ENCODE data around the gene USP4.
"Not testable (repeated sequence)": the region's sequence is repeated elsewhere in the genome, so short reads cannot be mapped to it uniquely, and the experiment has no call there.

Gene USP4

DNA sequence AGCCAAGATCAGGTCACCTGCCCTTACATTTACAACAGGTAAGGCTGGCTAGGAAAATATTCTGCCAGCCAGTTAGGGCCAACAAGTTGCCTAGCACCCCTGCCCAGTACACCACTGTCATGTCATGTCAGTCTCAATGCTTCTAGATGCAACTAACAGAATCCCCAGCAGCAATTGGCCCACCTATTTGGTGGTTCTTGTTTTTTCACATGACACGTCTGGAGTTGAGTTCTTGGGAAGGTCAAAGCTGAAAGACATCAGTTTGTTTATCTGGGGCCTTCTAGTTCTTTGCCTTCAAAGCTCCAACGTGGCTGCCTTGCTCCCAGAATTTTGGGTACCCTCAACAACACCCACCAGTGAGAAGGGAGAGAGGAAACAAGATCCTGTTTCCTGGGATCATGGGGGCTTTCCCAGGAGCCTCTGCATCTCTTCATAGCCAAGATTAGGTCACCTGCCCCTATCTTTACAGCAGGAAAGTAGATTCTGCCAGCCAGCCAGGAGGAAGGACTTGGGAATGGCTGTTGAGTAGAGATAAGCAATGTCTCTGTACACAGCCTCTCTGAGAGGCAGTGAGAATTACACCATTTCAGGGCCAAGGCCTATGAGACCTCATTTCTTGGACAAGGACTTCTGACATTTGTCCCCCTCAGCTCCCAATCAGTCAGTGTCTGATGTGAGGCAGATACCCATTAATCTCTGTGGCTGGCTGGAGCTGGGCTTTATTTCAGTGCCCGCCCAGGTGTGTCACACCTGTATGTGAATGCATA, 9.7 kb upstream of the USP4 start:
- DNase-seq = no peak

DNA sequence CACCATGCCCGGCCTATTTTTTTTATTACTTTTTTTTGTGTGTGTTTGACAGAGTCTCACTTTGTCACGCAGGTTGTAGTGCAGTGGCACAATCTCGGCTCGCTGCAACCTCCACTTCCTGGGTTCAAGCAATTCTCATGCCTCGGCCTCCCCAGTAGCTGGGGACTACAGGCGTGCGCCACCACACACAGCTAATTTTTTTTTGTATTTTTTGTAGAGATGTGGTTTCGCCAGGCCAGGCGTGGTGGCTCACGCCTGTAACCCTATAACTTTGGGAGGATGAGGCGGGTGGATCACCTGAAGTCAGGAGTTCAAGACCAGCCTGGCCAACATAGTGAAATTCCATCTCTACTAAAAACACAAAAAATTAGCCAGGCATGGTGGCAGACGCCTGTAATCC, 8.5 kb upstream of the USP4 start:
- not testable (repeated sequence) for DNase-seq

DNA sequence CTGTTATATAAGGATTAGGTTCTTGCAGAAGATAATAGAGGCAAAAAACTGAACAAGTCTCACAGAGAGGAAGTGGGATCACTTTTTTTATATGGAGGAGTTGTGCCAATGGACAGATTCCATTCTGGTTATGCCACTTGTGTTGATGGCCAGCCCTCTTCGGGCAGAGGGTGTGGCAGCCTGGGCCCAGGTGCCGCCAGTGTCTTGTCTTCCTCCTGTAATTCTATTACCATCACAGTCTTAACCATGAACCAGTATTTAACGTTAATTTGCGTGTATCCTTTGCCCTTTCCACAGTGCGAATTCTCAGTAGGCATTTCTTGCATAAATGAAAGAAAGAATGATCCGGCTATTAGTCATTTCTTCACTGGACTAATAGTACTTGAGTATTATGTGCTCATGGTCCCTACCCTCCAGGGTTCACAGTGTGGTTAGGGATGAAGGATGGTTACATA, 7.0 kb upstream of the USP4 start:
- DNase-seq = no peak

DNA sequence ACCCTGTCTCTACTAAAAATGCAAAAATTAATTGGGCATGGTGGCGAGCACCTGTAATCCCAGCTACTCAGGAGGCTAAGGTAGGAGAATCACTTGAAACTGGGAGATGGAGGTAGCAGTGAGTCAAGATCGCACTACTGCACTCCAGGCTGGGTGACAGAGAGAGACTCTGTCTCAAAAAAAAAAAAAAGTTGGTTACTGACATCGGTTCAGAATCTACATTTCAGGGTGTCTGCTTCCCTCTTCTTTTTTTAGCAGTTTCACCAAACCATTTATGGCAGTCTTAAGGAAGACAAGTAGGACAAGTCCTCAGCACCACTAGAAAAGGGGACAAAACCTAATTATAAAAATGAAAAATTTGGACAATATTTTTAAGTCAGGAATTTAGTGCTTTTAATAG, 3.3 kb upstream of the USP4 start:
- no peak for DNase-seq

DNA sequence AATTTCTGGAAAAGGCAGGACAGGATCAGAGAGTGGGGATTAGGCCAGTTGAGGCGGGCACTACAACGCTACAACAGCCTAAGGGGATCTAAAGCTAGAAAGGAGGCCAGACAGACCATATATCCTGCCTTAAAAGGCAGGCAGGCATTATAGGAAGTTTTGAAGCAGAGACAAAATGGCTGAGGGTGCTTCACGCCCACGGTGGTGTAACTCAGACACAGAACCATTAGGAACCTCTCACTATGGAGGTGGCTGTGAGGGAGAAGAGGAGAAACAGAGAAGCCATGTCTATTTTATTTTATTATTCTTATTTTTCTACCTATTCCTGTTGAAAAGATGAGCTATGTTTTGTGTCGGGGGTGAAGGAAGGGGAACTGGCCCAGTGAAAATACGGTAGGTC, 2.1 kb upstream of the USP4 start:
- no peak for DNase-seq

DNA sequence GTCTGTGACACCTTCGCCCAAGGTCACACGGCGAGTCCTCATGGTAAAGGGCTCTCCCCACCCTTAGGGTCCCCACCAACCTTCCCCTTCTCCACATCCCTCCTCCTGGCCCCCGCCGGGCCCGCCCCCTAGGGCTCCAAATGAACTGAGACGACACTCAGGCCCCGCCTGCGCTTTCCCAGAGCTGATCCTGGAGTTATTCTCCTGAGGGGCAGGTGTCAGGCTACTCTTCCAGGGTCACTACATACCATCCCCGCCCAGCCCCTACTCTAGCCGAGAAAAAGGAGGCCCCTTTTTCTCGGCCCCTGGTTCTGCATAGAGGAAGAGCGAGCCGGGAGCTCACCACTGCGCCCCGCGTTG, 292 bp downstream of the USP4 start:
- no peak for DNase-seq

DNA sequence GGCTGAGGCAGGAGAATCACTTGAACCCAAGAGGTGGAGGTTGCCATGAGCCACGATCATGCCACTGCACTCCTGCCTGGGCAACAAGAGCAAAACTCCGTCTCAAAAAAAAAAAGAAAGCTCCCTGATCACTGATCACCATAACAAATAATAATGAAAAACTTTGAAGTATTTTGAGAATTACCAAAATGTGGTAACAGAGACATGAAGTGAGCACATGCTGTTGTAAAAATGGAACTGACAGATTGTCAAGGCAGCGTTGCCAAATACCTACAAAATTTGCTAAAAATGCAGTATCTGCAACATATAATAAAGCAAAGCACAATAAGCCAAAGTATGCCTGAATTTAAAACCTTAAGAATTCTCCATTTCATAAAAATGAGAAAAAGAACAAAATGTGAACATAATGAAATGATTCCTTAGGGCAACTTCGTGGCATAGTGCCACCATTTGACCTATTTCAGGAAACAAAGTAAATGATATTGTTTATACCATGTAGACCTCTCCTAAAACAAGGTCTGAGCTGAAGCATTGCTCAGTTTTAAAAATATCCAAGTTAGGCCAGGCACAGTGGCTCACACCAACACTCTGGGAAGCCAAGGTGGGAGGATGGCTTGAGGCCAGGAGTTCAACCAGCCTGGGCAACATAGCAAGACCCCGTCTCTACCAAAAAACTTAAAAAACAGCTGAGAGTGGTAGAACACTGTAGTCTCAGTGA, 5.8 kb downstream of the USP4 start:
- DNase-seq = no peak

DNA sequence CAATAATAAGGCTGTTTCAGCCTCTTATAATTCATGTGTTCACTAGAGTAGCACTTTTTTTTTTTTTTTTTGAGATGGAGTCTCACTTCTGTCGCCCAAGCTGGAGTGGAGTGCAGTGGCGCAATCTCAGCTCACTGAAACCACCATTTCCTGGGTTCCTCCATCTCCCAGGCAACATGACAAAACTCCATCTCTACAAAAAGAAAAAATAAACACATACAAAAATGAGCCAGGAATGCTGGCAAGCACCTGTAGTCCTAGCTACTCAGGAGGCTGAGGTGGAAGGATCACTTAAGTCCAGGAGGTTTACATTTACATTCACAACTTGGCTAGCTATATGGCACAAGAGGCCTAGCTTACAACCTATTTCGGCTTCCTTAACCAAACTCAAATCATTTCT, 6.8 kb downstream of the USP4 start:
- peak in 2 of 5 experiments; percentile 8 to 56 for DNase-seq

DNA sequence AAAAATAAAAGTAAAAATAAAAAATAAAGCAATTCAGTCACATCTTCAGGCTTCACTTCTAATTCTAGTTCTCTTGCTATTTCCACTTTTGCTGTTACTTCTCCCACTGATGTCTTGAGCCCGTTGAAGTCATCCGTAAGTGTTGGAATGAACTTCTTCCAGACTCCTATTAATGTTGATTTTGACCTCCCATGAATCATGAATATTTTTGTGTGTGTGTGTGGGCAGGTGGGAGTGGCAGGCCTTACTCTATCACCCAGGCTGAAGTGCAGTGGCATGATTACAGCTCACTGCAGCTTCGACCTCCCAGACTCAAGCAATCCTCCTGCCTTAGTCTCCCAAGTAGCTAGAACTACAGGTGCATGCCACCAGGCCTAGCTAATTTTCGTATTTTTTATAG, 10.7 kb downstream of the USP4 start:
- no peak for DNase-seq

DNA sequence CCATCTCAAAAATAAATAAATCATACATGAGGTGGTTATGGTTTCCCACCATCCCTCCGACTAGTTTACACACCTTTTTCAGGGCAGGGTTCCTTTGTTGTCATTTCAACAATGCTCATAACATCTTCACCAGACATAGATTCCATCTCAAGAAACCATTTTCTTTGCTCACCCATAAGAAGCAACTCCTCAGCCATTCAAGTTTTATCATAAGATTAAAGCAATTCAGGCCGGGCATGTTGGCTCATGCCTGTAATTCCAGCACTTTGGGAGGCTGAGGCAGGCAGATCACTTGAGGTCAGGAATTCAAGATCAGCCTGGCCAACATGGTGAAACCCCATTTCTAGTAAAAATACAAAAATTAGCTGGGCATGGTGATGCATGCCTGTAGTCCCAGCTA, 11.5 kb downstream of the USP4 start:
- DNase-seq = not testable (repeated sequence)

DNA sequence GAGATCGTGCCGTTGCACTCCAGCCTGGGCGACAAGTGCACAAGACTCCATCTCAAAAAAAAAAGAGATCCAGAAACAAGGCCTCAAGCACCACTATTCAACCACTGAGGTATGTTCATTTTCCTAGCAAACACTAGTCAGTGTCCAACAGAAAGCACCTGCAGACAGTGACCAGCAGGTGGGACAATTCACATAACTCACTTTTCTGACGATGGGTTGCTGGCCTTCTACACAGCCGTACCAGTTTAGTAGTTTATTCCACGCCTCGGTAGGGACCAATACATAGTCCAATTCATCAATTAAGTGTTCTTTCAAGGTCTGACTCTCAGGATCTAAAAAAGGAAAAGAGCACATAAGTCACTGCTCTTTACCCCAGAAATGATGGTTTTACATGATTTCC, 12.4 kb downstream of the USP4 start:
- DNase-seq = no peak

DNA sequence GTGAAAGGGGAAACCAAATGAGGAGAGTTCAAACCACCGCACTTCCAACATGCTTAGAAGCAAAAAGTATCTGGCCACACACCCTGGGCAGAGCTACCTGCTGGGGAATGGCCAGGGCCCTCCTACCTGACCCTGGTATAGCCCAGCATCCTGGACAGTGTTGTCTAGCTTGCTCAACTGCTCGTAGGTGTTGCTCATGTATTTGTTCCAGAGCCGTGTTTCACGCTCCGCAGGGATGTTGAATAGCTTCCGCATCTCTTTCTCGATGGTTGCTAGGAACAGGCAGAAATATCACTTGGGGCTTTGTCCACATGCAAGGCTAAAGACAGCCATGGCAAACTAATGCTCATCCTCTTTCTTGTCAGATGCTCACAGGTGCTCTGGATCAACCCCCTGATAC, 15.1 kb downstream of the USP4 start:
- DNase-seq = no peak

DNA sequence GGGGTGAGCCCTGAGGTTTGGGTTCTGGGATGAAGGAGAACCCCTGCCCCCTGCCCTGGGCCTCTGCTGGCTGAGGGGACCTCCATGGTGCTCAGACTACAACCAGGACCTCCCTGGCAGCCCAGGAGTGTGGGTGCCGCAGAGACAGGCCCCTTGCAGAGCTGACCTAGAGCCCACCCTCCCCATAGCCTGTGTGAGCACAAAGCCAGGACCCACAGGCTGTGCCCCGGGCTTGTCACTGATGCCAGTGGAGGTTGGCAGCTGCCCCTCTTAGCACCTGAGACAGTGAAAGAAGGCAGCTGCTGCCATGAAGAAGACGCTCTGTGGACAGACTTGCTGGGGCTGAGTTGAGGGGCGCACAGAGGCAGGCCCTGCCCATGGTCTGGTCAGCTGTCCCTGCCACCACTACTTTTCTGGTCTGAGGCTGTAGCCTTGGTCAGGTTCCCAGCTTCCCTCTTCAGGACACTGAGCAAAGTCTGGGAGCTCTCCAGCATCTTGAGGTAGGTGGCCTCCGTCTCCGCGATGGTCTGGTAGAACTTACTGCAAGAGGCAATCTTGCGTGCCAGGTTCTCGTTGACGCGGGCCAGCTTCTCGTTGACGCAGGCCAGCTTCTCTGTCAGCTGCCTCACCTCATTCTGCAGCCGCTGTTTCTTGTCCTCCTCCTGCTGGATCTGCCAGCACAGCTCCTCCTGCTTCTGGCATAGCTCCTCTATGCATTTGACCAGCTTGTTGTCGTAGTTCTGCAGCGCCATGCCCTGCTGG, 23.0 kb downstream of the USP4 start:
- DNase-seq = no peak

DNA sequence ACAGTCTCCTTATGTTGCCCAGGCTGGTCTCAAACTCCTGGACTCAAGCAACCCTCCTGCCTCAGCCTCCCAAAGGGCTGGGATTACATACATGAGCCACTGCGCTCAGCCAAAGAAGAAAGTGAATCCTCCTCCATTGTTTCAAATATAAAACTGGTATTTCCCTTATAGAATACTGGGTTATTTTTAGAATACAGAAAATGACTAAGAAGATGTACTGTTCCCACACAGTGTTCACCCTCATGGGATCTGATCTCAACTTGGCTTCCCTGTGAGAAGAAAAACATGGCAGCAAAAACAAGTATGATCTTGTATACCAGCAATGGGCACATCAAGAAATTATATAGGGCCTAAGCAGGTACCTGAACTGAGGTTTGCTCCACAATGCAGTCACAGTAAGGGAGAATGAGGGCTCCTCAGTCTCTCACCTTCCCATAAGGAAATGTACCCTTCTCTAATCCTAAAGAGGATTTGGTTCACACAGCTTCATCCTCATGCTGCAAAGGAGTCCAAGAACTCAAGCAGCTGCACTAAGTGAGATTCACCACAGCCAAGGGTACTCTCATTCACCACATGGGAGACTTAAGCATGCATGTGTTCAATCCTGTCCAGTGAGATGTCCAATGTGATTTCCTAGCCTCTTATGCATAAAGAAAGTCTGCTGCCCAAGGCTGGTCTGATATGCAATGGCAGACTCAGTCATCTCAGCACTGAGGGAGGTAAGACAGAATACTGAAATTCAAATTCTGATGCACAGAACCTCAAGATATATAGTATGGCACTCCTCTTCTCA, 25.8 kb downstream of the USP4 start:
- no peak for DNase-seq

DNA sequence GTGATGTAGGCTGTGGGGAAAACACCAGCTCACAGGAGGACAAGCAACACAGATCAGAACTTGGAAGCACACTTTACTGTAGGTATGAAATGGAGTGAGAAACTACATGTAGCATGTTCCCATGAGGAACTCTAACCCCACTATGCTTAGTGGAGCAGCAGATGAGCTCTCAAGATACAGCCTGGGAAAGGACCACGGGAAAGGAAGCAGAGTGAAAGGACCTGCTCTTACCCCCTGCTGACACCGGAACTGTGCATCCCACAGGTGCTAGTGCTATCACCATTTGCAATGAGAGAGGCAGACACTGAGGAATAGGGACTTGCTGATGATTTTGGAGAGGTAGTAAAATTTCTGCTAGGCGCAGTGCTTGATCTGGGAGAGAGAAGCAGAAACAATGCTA, 28.6 kb downstream of the USP4 start:
- no peak for DNase-seq

DNA sequence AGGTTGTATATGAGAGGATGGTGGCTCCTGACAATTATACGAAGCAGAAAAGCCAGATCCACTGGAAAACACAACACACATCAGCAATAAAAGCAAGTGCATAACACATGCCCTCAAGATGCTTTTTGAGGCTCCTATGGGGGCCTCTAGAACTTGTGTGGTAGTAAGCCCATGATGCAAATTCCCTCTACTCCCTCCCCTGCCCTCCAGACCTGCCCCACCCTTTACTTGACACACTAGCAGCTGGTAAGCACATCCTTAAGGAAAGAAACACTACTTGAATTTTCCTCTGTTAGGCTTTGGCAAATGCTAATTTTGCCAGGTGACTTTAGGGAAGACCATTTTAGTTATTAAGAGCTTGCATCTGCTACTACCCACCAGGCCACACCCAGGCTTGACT, 29.2 kb downstream of the USP4 start:
- DNase-seq = no peak

DNA sequence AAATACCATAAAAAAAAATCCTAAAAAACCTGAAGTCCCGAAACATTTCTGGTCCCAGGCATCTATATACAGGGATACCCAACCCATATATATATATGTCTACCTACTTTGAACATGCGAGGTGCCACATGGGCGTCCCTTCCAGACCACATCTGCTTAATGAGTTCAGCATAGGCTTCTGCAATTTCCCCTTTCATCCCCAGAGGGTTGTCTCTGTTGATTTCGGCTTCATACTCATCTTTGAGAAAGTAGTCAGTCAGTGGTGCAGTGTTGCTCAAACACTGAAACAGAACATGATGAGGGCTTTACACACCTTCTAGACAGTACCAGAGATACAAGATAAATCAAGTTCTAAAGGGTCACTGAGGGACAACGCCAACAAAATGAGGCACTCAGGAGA, 34.2 kb downstream of the USP4 start:
- DNase-seq = no peak

DNA sequence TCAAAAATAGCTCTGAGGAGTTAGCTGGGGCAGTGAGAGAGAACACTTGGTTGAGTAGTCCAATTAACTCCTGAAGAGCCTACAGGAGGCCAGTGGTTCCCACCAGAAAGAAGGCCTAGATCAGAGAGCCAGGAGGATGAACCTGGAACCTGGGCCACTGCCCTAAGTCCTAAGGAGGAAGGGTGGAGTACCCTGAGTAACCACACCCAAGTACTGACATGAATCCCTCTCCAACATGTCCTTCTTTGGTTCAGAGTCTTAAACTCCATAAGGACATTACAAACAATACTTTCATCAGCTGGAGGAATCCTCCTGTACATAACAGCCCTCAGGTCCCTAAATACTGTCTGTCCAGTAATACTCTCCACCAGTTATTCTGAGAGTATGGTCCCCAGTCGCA, 37.2 kb downstream of the USP4 start:
- no peak for DNase-seq

DNA sequence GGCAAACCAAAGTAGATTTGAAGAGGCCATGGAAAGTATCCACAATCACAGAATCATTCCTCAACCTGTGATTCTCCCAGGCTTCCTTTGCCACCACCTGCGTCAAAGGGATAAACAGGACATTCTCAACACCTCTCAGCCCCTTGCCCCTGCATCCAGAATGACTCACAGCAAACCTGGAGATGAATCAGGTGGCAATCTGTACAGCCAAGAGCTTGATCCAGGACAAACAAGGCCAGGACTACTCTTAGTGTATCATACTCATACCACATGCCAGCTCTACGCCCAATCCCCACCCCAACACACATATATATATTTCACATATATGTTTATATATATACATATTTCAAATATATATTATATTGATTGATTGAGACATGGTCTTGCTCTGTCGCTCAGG, 39.3 kb downstream of the USP4 start:
- DNase-seq = no peak

DNA sequence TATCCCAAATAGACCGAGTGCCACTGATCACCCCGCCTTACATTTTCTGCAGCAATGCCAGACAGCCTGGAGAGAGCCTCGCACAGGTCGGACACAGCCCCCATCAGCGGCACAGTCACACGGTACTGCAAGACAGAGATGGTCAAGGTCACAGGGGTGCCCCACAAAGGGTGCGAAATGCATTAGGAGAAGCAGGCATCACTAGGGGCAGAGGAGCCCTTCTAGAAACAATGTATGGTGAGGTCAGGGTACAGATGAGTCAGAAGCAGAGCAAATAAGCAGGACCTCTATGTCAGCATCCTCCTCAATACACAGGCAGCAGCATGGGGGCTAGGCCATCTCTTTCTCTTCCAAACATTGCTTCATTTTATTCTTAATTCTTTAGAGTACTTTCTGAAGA, 41.3 kb downstream of the USP4 start:
- DNase-seq = no peak

DNA sequence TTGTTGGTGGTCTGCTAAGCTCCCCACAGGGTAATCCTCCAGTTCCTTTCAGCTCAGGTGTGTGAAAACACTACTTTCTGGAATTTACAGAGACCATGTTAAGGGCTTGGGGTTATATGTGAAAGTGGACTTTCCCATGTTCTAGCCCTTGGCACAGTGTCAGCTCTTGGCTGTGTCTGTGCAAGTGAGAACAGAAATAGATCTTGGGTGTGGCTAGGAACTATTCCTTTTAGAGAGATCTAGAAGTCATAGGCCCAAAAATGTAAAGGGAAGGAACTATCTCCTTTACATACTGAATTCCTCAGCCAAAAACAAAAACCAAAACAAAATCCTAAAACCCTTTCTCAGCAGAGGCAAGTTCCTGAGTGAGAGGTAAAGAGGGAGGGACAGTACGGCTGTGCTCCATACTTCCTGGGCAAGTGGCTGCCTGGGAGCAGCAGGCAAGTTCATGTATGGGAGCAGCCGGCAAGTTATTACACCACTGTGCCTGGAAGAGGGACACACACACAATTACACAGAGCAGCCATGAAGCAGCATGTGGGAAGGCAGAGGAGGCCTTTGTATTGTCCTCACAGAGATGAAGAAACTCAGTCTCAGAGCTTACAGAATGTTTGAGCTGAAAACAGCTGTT, 43.0 kb downstream of the USP4 start:
- no peak for DNase-seq

DNA sequence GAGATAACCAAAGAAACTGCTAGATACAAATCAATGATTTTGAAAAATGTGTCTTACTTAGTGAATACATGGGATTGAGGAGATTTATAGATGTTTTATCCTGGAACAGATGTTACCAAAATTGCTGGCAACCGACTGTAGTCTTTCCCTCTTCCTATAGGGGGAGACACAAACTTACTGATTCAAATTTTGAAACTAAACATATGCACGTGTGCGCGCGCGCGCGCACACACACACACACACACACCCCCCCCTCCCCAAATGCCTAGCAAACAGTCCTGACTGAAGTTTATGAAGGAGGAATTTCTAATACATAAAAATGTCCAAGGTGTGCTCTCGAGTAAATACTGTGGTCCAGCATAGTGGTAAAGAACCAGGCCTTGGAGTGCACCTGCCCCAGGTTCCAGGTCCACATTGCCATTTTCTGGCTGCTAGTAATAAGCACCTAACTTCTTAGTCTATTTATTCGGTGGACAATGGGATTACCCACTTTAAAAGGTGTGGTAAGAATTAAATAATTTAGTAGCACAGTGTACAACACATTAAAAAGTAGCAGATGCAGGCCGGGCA, 44.3 kb downstream of the USP4 start:
- peak in 2 of 5 experiments; percentile 16 to 55 for DNase-seq
